GM19240 (cell line): Measurements from ENCODE around the gene MSMB.
"Not testable (repeated sequence)": the region's sequence is repeated elsewhere in the genome, so short reads cannot be mapped to it uniquely, and the experiment has no call there.

Experiments used
- DNase-seq: peaks from one replicate; pipeline ENCODE4 v3.0.0; 2011; ENCODE audit warnings: low spot score; ENCODE audit not compliant: insufficient read length

Gene MSMB

GRCh38 chr10:46069771-46070463 lies 23.8 kb upstream of the MSMB start:
- no peak for DNase-seq

- no peak for DNase-seq
Measured at GRCh38 chr10:46068905-46069304, 22.8 kb upstream of the MSMB start.

GRCh38 chr10:46068117-46068516 lies 22.0 kb upstream of the MSMB start:
- no peak for DNase-seq

GRCh38 chr10:46064269-46064817 lies 18.3 kb upstream of the MSMB start:
- no peak for DNase-seq

- DNase-seq, result no peak
Measured at GRCh38 chr10:46062723-46063428, 16.8 kb upstream of the MSMB start.

- DNase-seq, result no peak
Measured at GRCh38 chr10:46060706-46061105, 14.6 kb upstream of the MSMB start.

- DNase-seq, result not testable (repeated sequence)
Measured at GRCh38 chr10:46057927-46058326, 11.9 kb upstream of the MSMB start.

GRCh38 chr10:46057038-46057437 lies 11.0 kb upstream of the MSMB start:
- DNase-seq, result no peak

GRCh38 chr10:46055771-46056170 lies 9.7 kb upstream of the MSMB start:
- DNase-seq, result no peak

GRCh38 chr10:46053534-46054434 lies 7.7 kb upstream of the MSMB start:
- no peak for DNase-seq

- no peak for DNase-seq
Measured at GRCh38 chr10:46052791-46053375, 6.8 kb upstream of the MSMB start.

GRCh38 chr10:46052057-46052790 lies 6.2 kb upstream of the MSMB start:
- DNase-seq, result no peak

- no peak for DNase-seq
Measured at GRCh38 chr10:46050941-46051623, 5.0 kb upstream of the MSMB start.

- DNase-seq, result not testable (repeated sequence)
Measured at GRCh38 chr10:46049497-46049831, 3.4 kb upstream of the MSMB start.

- DNase-seq, result no peak
Measured at GRCh38 chr10:46048152-46048551, 2.1 kb upstream of the MSMB start.

GRCh38 chr10:46042527-46042926 lies 3.5 kb downstream of the MSMB start:
- no peak for DNase-seq

- no peak for DNase-seq
Measured at GRCh38 chr10:46040004-46040403, 6.1 kb downstream of the MSMB start.

- no peak for DNase-seq
Measured at GRCh38 chr10:46037107-46037825, 8.8 kb downstream of the MSMB start.
